PFSK-1 (cell line): ENCODE results near the gene NCKIPSD.

Experiments
- POLR2AphosphoS5 ChIP-seq: IDR thresholded peaks from 2 replicates; pipeline ENCODE4 v1.6.1; 2012; ENCODE audit warnings: low read depth, mild to moderate bottlenecking, control low read depth, low read length, moderate library complexity
- TAF1 ChIP-seq: IDR thresholded peaks from 2 replicates; pipeline ENCODE4 v1.6.1; 2012; ENCODE audit warnings: low read length, control low read depth, borderline replicate concordance; ENCODE audit not compliant: insufficient read depth

DNA sequence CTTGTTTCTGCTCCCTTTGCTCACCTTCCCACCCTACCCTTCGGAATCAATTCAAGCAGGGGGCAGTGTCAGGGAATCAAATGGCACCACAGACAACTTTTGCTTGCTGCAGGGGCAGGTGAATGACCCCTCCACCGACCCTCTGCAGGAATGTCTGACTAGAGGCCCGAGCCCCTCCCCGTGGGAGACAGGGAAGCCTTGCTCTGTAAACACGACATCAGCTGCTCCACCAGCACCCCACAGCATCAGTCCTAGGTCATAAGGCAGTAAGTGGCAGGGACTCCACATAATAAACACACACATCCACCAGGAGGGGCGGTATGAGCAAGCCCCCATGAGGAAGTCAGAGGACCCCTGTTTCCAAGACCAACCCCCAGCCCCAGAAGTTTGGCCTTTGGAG is 48.4 kb downstream of the NCKIPSD start:
- TF ChIP-seq TAF1 (no peak), POLR2AphosphoS5 (no peak)
